Subcutaneous adipose tissue (tissue), 4 donors: ENCODE results near the gene GPR161. TPM values are rescaled to one million over a fixed set of nuclear protein-coding genes. Genes with fewer than 3 reads are reported as not detected.

Experiments
- CTCF ChIP-seq: fragments of 450-650 bp; IDR thresholded peaks from one replicate; pipeline ENCODE4 v1.5.1; 2016; ENCODE audit warnings: low read depth, mild to moderate bottlenecking, control low read depth, antibody characterized with exemption, moderate library complexity
- total RNA-seq, 4 donors: library from RNA; depleted of rRNA; stranded (reverse); fragments of >200 nt; gene quantifications; one replicate each; pipeline ENCODE4 v1.1.0, GENCODE V29; 2016

Gene GPR161
- total RNA-seq, 4 donors from 2014 or later: 3.1 to 7.5 (median 4.4) TPM

DNA sequence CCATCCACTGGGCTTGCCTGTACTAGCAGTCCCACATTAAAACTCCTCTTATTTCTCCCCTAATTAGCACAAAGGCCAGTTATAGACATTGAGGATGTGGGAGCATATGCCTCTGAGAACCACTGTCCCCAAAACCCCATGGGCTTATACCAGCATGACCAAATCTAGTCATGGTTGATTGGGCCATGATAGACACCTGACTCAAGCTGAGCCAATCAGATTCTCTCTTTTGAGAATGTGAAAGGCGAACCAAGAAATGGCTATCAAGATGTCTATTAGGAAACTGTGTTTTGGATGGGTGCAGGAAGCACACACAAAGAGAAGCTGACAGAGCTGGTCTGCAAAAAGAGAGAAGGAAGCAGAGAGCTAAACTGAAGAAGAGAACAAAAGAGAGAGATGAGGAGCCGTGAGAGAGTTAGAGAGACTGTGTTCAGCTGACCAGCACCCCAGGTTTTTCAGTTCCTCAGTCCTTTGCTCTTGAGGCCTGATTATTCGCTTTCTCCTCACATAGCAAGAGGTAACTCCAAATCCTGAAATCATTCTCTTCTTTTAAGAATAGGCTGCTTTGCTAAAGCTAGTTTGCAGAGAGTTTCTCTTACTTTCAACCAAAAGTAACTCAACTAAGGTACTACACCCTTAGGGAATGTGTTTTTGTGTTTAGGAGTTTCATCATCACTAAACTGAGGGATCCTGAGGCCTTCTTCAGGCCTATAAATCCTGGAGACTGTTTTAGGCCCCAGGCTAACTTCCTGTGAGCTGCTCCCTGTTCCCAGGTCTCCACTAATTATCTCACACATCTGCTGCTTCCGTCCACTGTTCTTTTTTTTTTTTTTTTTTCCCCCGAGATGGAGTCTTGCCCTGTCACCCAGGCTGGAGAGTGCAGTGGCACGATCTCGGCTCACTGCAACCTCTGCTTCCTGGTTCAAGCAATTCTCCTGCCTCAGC is 34.1 kb upstream of the GPR161 start:
- no peak for TF ChIP-seq CTCF

DNA sequence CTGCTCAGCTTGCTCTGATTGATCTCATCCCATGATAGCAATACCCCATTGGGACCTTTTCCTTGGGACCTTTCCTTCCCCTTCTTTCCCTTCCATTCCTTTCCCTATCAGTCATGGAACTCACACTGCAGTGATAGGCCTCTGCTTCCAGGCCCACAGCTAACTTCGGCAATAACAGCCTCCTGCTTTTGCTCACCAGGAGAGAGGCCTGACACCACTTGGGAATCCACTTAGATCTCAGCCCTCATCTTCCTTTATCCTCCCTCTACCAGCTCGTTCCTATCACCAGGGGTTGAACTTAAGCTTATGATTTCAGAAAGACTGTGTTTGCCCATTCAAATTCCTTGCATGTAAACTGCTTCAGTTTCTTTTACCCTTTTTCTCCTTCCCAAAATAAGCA is 31.1 kb upstream of the GPR161 start:
- no peak for TF ChIP-seq CTCF

GRCh38 chr1:168164771-168165170 is 28.0 kb upstream of the GPR161 start:
- TF ChIP-seq CTCF: no peak

DNA sequence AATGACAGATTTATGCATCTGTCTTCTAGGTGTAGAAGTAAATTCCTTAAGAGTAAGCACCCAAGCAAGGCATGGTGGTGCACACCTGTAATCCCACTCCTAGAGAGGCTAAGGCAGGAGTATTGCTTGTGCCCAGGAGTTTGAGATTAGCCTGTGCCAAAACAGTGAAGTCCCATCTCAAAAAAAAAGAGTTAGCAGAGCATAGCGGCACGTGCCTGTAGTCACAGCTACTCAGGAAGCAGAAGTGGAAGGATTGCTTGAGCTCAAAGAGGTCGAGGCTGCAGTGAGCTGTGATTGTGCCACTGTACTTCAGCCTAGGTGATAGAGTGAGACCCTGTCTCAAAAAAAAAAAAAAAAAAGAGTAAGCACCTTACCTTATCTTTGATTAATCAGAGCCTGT is 26.9 kb upstream of the GPR161 start:
- no peak for TF ChIP-seq CTCF

GRCh38 chr1:168161459-168161858 is 24.7 kb upstream of the GPR161 start:
- no peak for TF ChIP-seq CTCF

- TF ChIP-seq CTCF: no peak
Measured at GRCh38 chr1:168159979-168160378, 23.2 kb upstream of the GPR161 start.

- TF ChIP-seq CTCF: no peak
Measured at GRCh38 chr1:168159251-168159650, 22.5 kb upstream of the GPR161 start.
